ENCODE measurements around the gene PLCH1.

Gene PLCH1

DNA sequence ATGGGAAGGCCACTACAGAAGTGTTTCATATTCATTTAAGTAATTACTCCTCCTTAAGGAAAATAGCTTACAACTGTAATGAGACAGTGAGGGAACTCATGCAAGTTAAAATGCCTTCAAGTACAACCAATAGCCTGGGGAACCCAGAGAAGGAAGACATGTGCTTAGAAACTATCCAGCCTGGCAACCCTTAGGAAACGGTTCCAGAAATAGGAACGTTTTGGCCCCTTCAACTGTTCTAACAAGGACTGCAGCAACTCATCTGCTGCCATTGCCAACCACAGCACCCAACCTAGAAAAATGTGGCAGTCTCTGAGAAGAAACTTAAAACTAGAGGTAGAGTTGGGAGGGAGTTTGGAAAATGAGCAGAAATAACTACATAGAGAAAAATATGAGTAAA is 303.8 kb downstream of the PLCH1 start:
- ChIA-PET POLR2A (no interaction called here), CTCF (no interaction called here)
- no peak for DNase-seq (ENCODE audit: low read depth, low spot score)
- TF ChIP-seq, protein P1, sequence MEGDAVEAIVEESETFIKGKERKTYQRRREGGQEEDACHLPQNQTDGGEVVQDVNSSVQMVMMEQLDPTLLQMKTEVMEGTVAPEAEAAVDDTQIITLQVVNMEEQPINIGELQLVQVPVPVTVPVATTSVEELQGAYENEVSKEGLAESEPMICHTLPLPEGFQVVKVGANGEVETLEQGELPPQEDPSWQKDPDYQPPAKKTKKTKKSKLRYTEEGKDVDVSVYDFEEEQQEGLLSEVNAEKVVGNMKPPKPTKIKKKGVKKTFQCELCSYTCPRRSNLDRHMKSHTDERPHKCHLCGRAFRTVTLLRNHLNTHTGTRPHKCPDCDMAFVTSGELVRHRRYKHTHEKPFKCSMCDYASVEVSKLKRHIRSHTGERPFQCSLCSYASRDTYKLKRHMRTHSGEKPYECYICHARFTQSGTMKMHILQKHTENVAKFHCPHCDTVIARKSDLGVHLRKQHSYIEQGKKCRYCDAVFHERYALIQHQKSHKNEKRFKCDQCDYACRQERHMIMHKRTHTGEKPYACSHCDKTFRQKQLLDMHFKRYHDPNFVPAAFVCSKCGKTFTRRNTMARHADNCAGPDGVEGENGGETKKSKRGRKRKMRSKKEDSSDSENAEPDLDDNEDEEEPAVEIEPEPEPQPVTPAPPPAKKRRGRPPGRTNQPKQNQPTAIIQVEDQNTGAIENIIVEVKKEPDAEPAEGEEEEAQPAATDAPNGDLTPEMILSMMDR (IDR thresholded peaks at IDR 0.05; ENCODE audit: insufficient read depth, low read length, missing control alignments) = no peak
- H3K4me3 ChIP-seq (ENCODE audit: low read depth, low read length) = no peak overlapping the region

DNA sequence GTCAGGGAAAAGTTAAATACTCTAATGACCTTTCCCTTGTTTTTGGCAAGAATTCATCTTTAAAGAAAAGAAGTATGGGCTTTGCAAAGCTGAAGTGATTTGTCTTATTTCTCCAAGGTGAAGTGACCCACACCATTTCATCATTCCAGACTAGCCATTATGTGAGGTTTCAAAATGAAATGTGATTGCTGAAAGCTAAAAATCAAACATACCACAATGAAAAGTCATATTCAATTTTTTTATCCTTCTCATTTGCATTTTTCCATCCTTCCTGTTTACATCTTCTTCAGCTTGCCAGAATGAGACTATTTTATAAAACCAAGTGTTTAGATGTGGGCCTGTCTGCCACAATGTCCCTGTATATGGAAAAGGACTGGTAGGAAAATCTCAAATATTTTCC is 309.1 kb downstream of the PLCH1 start:
- DNase-seq (ENCODE audit: low read depth, low spot score) = no peak
- ChIA-PET CTCF (no interaction called here), POLR2A (no interaction called here)
- no peak overlapping the region for H3K4me3 ChIP-seq (ENCODE audit: low read depth, low read length)
- TF ChIP-seq, protein P1 (IDR thresholded peaks at IDR 0.05; ENCODE audit: insufficient read depth, low read length, missing control alignments) = no peak

DNA sequence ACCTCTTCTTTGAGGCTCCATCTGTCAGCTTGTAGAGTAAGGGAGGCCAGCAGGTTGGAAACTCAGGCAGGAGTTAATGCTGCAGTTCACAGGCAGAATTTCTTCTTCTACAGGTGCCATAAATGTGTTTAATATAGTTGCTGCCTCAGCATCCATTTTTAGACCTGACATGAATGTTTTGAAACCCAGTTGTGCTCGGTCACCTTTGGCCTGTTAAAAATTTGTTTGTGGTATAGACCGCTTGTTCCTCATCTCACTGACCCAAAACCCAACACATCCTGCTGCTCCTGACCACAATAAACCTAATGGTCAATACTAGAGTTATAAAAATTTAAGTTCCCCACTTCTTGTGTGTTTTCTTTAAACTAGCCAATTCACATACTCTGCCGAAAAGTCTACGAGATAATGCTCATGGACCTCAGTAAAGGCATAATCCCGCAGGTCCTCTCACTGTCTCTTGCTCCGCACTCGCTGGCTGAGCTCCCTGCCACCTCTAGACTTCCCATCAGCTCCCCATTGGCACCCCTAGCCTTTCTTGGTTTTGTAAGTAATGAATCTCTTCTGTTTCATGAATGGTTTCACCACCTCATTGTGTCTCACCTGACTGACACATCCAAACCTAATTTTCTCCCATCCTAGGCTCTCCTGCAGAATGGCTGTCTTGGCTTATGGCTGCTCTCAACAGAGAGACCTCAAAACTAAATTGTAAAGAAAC is 312.9 kb downstream of the PLCH1 start:
- CTCF ChIA-PET = no interaction called here
- DNase-seq (ENCODE audit: low read depth, low spot score) = no peak
- POLR2A ChIA-PET = no interaction called here
- H3K4me3 ChIP-seq (ENCODE audit: low read depth, low read length) = no peak overlapping the region
- TF ChIP-seq, protein P1 (IDR thresholded peaks at IDR 0.05; ENCODE audit: insufficient read depth, low read length, missing control alignments) = no peak

DNA sequence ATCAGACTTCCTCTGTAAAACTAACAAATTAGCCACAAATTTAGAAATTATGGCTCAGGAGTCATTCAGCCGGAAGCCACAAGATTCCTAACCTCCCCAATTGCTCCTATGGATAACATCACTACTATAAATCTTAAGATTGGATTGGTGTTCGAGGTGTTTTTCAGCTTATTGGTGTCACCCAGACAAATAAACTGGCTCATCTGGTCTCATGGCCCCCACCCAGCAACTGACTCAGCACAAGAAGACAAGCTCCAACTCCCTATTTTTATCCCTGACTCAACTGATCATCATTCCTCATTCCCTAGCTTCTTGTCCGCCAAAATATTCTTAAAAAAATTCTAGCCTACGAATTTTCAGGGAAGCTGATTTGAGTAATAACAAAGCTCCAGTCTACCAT is 316.3 kb downstream of the PLCH1 start:
- DNase-seq (ENCODE audit: low read depth, low spot score) = peak; percentile 9
- ChIA-PET CTCF (no interaction called here), POLR2A (interaction anchor here (0.6 kb wide), 1 partner anchor 349 kb away, joined by 3 read pairs; the partner anchor contains the start of gene MME)
- H3K4me3 ChIP-seq (ENCODE audit: low read depth, low read length) = no peak overlapping the region
- TF ChIP-seq, protein P1 (IDR thresholded peaks at IDR 0.05; ENCODE audit: insufficient read depth, low read length, missing control alignments) = no peak

DNA sequence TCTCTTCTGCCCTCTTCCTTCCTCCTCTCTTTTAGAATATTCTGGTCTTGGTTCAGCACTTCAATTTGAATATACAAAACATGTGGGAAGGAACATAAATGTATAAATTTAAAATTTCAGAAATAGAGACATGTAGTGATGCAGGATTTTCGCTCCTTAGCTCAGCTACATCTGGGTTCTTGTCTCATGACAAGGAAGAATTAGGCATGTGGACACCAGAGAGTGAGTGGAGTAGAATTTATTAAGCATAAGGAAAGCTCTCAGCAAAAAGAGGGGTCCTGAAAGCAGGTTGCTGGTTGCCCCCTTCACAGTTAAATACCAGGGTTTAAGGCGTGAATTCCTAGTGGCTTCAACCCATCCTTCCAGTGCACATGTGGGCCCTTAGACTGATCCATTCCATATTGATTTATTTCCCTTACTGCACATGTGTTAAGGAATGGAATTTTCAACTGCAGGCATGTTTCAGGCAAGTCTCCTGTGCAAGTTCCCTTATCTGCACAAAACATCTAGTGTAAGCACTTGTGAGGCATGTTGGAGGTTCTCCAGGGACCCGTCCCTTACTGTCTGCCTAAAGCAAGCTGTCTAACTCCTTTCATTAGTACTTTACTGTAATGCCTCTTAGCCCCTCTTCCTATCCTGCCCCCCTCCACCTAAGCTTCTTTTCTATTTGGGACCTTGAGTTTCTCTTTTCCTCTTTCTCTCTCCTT is 318.2 kb downstream of the PLCH1 start:
- no peak overlapping the region for H3K4me3 ChIP-seq (ENCODE audit: low read depth, low read length)
- DNase-seq (ENCODE audit: low read depth, low spot score) = no peak
- ChIA-PET POLR2A (no interaction called here), CTCF (no interaction called here)
- TF ChIP-seq, protein P1 (IDR thresholded peaks at IDR 0.05; ENCODE audit: insufficient read depth, low read length, missing control alignments) = no peak

DNA sequence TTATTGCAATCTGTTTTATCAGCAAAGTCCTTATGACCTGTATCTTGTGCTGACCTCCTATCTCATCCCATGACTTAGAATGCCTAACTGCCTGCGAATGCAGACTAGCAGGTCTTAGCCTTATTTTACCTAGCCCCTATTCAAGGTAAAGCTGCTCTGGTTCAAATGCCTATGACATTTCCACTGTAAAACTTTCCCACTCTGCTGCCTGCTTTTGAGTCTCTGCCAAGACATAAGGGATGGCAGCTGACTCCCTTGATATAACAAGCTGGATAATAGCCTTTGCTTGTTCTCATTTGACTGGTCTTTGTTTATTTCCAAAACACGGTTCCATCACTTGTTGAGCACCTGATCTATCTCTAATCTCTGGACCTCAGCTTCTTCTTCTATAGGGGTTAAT is 319.5 kb downstream of the PLCH1 start:
- ChIA-PET POLR2A (no interaction called here), CTCF (no interaction called here)
- TF ChIP-seq, protein P1 (IDR thresholded peaks at IDR 0.05; ENCODE audit: insufficient read depth, low read length, missing control alignments) = no peak
- H3K4me3 ChIP-seq (ENCODE audit: low read depth, low read length) = no peak overlapping the region
- DNase-seq (ENCODE audit: low read depth, low spot score) = no peak
